Transverse colon (tissue), 4 donors: ENCODE measurements around the gene TNN. TPM values are rescaled to one million over a fixed set of nuclear protein-coding genes. Genes with fewer than 3 reads are reported as not detected.

Experiments
- DNase-seq: peaks from one replicate; pipeline ENCODE4 v3.0.0-alpha.2; 2019
- H3K27ac ChIP-seq, 4 donors: fragments of 200-600 bp; sonication (generic); 2 replicates each; pipeline ENCODE4 v1.5.1; 2016 to 2018; ENCODE audit warnings: inconsistent platforms in 4 of 4
- H3K27me3 ChIP-seq: fragments of 200-600 bp; sonication (generic); 2 replicates; pipeline ENCODE4 v1.5.1; 2017; ENCODE audit warnings: inconsistent platforms
- H3K36me3 ChIP-seq, 4 donors: fragments of 200-600 bp; sonication (generic); 2 replicates each; pipeline ENCODE4 v1.5.1; 2017 to 2019; ENCODE audit warnings: inconsistent platforms in 4 of 4
- H3K4me1 ChIP-seq, 4 donors: fragments of 200-600 bp; sonication (generic); 2 replicates each; pipeline ENCODE4 v1.5.1; 2017 to 2020; ENCODE audit warnings: inconsistent platforms in 4 of 4
- H3K4me3 ChIP-seq, 4 donors: fragments of 200-600 bp; sonication (generic); 1 replicate in 1 of 4; 2 replicates in 3 of 4; pipeline versions ENCODE4 v1.5.1 to v1.6.1; 2017 to 2019; ENCODE audit warnings: inconsistent platforms in 4 of 4
- H3K9me3 ChIP-seq, 2 donors: fragments of 200-600 bp; sonication (generic); 2 replicates each; pipeline ENCODE4 v1.5.1; 2017 to 2019; ENCODE audit warnings: inconsistent platforms in 2 of 2
- CTCF ChIP-seq, 5 experiments: fragments of 200-600 bp in 3 of 5; fragments of 450-650 bp in 2 of 5; sonication (generic) in 3 of 5; IDR thresholded peaks; 1 replicate in 2 of 5; 2 replicates in 3 of 5; pipeline ENCODE4 v1.5.1; 2016 to 2017; ENCODE audit warnings: antibody characterized with exemption in 5 of 5, inconsistent platforms in 3 of 5, mild to moderate bottlenecking in 2 of 5, moderate library complexity in 1 of 5
- EP300 ChIP-seq: sonication (generic); formaldehyde crosslinking; IDR thresholded peaks from one replicate; pipeline ENCODE4 v1.6.1; 2017; ENCODE audit warnings: antibody characterized with exemption, low read depth
- POLR2A ChIP-seq: fragments of 450-650 bp; IDR thresholded peaks from one replicate; pipeline ENCODE4 v1.6.1; 2016; ENCODE audit warnings: antibody characterized with exemption, mild to moderate bottlenecking, moderate library complexity
- POLR2AphosphoS5 ChIP-seq, 3 donors: sonication (generic); formaldehyde crosslinking; IDR thresholded peaks; one replicate each; pipeline ENCODE4 v1.6.1; 2016; ENCODE audit warnings: antibody characterized with exemption in 3 of 3
- WGBS, 2 donors: methylation state at CpG; one replicate each; pipeline ENCODE4 v1.1.5; 2018; ENCODE audit warnings: low coverage in 1 of 2; 5-methylcytosine and 5-hydroxymethylcytosine counted together
- in situ Hi-C, 4 donors: fragments of 200-750 bp; cut with MboI; loops; one replicate each; pipeline versions ENCODE4 v1.15.0 to v1.15.1; 2017; ENCODE audit warnings: low sequenced_read_pairs in 3 of 4, low pct_ligation_motif_present in 1 of 4, low pct_unique_long_range_greater_than_20kb in 1 of 4
- intact Hi-C: fragments of 100-400 bp; cut with DNase I; formaldehyde crosslinking; loops from one replicate; pipeline ENCODE4 v1.15.1; 2023; ENCODE audit warnings: low total_unique reads
- total RNA-seq, 4 donors: library from RNA; depleted of rRNA; stranded (reverse); fragments of >200 nt; gene quantifications; one replicate each; pipeline ENCODE4 v1.1.0, GENCODE V29; 2016

TNN gene
- total RNA-seq, 4 donors from 2014 or later = 0.14 TPM; not detected in 3

- intact Hi-C loops (no loop called here), in situ Hi-C loops (no loop called here)
Measured at GRCh38 chr1:175164751-175165150, 97.1 kb downstream of the TNN start.

GRCh38 chr1:175166746-175167145 is 99.1 kb downstream of the TNN start:
- intact Hi-C loops (no loop called here), in situ Hi-C loops (no loop called here)
- no peak for DNase-seq

More at GRCh38 chr1:175164751-175165150, 97.1 kb downstream of the TNN start:
- 90 to 97% methylated on average over 2 of the region's 2 CpGs for WGBS, 2 donors
- Histone ChIP-seq H3K36me3 (peaks cover 0 to 16% (median 2%) of the 10 kb centered on the region in 4 donors), H3K4me3 (no peak overlapping the region), H3K27me3 (no peaks in the 10 kb centered on the region), H3K9me3 (no peaks in the 10 kb centered on the region), H3K27ac (no peak overlapping the region), H3K4me1 (peaks cover 0 to 12% (median 4%) of the 10 kb centered on the region in 4 donors)
- TF ChIP-seq POLR2AphosphoS5 (IDR thresholded peaks at IDR 0.05) (no peak), CTCF (IDR thresholded peaks at IDR 0.05) (no peak)
- no peak for DNase-seq

GRCh38 chr1:175167861-175168260 is 100.2 kb downstream of the TNN start:
- intact Hi-C loops = no loop called here
- DNase-seq = no peak
- Histone ChIP-seq H3K36me3 (peaks cover 0 to 11% (median 2%) of the 10 kb centered on the region in 4 donors), H3K4me3 (no peak overlapping the region), H3K9me3 (no peaks in the 10 kb centered on the region), H3K27ac (no peak overlapping the region), H3K4me1 (peaks cover 0 to 17% (median 6%) of the 10 kb centered on the region in 4 donors), H3K27me3 (no peaks in the 10 kb centered on the region)
- 94% methylated on average over 2 of the region's 2 CpGs; no CpG with 5 or more reads in 1 of the 2 donors for WGBS, 2 donors
- in situ Hi-C loops = no loop called here
- TF ChIP-seq POLR2AphosphoS5 (IDR thresholded peaks at IDR 0.05) = no peak
- TF ChIP-seq POLR2A = no peak
- no peak for TF ChIP-seq EP300

More at GRCh38 chr1:175166746-175167145, 99.1 kb downstream of the TNN start:
- H3K4me1 ChIP-seq = peaks cover 0 to 17% (median 6%) of the 10 kb centered on the region in 4 donors
- WGBS, 2 donors = 79 to 100% methylated on average over 2 to 5 of the region's 5 CpGs
- no peaks in the 10 kb centered on the region for H3K9me3 ChIP-seq
- peaks cover 0 to 16% (median 2%) of the 10 kb centered on the region in 4 donors for H3K36me3 ChIP-seq
- no peak for TF ChIP-seq EP300
- no peak for TF ChIP-seq CTCF (IDR thresholded peaks at IDR 0.05)
- TF ChIP-seq POLR2A = no peak
- TF ChIP-seq POLR2AphosphoS5 (IDR thresholded peaks at IDR 0.05) = no peak
- H3K4me3 ChIP-seq = no peak overlapping the region
- H3K27me3 ChIP-seq = no peaks in the 10 kb centered on the region
- H3K27ac ChIP-seq = no peak overlapping the region

GRCh38 chr1:175168782-175169181 is 101.1 kb downstream of the TNN start:
- DNase-seq = no peak
- Histone ChIP-seq H3K36me3 (peaks cover 0 to 11% (median 1%) of the 10 kb centered on the region in 4 donors), H3K27me3 (no peaks in the 10 kb centered on the region), H3K4me1 (peaks cover 0 to 17% (median 6%) of the 10 kb centered on the region in 4 donors), H3K9me3 (no peaks in the 10 kb centered on the region), H3K27ac (no peak overlapping the region), H3K4me3 (no peak overlapping the region)
- WGBS, 2 donors = 94% methylated on average over 4 of the region's 4 CpGs; no CpG with 5 or more reads in 1 of the 2 donors
- no peak for TF ChIP-seq EP300
- no peak for TF ChIP-seq CTCF (IDR thresholded peaks at IDR 0.05)
- no peak for TF ChIP-seq POLR2AphosphoS5 (IDR thresholded peaks at IDR 0.05)
- no peak for TF ChIP-seq POLR2A
- intact Hi-C loops (no loop called here), in situ Hi-C loops (no loop called here)
